CD4-positive, alpha-beta T cell treated with Interleukin-4 for 1 hour (primary cell): Measurements from ENCODE around the gene IL17RD.

Experiments used
- DNase-seq, 2 donors: peaks; one replicate each; pipeline ENCODE4 v3.0.0-alpha.2; 2020 to 2022

Gene IL17RD

DNA sequence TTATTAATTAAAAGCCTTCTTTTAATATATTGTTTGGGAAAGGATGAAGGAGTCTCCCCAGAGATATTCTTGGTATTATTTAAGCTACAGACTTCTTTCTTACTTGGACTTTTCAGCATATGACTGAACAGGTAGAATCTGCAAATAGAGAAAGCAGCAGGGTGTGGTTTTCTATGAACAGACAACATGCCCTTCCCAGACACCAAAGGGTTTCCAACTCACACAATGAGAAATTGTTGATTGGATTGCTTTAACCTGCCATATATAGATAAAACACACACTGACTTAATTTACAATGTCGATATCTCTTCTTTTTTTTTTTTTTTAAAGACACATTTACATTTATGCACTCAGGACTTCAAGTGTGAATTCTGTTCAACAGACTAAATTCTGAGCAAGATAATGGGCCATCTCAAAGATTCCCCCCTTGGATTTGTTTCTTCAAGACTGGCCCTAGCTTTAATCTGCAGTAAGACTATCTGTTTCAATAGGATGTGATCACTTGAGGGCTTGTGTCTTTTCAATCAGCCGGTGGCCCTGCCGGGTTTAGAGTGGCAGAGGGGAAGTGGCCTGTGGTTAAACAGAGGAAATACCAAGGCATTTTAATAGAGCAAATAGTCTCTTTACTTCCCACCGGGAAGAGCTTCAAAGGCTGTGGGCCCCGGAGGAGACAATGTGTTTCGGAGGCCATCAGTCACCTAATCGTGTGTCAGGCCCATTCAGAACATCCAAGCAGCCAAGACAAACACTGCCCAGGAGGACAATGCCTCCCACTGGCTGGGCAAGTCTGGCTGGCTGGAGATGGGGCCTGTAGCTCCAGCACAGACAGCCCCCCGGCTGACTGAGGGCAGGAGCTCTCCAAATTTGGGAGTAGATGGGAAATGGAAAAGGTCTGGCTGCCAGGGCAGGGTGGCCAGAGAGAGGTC is 6.1 kb downstream of the IL17RD start:
- DNase-seq, result peak in 1 of 2 donors; percentile 20

GRCh38 chr3:57158325-57158724 is 6.8 kb downstream of the IL17RD start:
- no peak for DNase-seq

DNA sequence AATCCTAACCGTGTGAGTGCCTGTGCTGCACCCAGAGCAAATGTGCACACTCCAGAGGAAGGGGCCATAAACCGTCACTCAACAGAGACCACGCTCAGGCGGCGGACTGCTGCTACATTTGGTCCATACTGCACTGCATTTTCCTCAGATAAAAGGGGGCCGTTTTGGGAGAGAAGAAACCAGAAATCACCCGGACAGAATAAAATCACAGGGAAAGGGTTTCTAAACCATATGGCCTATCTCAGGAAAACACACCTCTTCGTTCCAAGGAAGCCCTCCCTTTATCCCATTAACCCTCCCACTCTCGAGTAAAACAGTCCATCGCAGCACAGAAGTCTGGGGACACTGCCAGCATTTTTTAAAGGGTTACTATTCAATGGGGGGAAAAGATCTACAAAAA is 7.6 kb downstream of the IL17RD start:
- no peak for DNase-seq

DNA sequence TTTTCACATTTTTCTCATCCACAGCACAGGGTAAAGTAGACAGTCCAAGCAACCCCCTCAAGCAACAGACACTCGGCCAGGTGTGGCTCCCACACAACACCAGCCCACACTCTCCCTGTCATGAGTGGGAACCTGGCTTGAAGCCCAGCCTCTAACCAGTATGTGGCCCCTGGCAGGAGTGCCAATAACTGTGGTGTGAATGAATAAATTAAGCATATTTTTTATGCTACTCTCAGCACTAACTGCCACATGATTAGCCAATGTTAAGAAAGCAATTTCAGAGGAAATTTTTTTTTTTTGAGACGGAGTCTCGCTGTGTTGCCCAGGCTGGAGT is 9.9 kb downstream of the IL17RD start:
- DNase-seq, result no peak

GRCh38 chr3:57154470-57155309 is 10.5 kb downstream of the IL17RD start:
- DNase-seq, result no peak

DNA sequence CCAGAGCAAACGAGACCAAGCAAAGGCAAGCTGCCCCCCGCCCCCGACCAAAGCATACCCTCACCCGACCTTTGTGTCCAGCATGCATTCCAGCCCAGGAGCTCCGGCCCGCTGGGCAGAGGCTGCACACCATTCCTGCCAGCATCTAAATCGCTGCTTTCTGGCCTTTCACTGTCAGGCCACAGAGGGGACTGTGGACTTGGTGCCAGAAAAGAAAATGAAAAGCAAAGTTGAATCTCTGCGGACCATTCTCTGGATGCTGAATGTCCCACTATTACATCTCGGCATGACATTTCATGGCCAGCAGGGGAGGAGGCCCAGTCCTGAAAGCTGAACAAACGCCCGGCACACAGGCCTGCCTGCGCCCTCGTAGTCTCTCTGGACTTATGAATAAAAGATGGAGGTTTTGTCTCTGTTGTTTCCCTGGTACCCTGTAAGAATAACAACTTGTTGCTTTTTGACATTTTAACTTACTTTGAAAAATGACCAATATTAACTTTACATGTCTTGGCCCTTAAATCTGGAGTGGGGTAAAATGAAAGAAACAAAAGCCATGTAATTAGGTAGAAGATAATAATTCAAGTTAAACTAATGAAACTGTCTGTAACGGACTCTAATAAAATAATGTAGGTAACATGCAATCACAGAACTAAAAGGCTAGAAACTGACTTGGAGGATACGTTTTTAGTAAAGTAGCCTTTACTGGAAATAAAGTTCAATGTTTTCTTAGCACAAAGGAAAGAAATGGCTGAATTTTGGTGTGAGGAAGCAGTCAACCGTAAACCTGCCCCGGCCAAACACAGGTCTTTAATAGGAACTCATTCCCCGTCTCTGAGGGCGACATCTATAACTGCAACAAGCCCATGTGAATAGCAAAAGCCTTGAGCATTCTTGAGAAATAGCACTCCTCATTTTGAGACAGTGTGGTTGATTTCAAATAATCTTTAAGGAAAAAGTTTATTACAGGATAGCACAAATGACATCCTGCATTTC is 12.7 kb downstream of the IL17RD start:
- DNase-seq, result no peak

GRCh38 chr3:57151749-57152148 is 13.4 kb downstream of the IL17RD start:
- no peak for DNase-seq

- DNase-seq, result no peak
These were observed 14.1 kb downstream of the IL17RD start for GRCh38 chr3:57151021-57151449.

DNA sequence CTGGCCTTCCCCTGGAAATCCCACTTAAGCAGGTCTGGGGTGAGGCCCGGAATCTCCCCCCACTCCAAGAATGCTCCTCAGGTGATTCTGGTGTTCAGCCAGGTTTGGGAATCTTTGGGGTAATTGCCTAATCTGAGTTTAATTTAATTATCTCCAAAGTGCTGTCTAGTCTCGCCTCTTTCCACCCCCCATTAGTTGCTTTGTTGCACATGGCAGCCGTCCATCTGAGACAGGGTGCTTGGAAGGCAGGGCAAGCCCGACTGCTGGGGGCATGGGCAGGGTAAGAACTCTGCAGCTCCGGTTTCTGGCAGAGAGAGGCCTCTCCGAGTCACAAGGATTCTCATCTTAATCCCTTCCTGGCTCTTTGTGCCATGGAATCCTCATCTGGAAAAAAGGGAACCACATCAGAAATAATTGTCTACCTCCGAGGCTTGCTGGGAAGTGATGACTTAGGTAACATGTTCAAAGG is 15.0 kb downstream of the IL17RD start:
- DNase-seq, result no peak

DNA sequence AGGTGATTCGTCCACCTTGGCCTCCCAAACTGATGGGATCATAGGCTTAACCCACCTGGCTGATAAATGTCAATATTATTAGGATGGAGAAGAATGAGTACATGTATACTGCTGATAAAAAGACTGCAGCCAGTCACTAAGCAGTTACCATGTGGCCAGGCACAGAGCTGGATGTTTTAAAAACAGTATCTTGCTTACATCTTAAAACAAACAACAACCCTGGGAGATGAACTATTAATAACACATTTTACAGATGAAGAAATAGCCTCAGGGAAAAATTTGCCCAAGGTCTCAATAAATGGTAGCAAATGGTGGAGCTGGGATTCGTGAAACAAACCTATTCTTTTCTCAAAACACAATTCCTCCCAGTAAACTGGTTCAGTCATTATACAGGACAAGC is 18.1 kb downstream of the IL17RD start:
- no peak for DNase-seq

DNA sequence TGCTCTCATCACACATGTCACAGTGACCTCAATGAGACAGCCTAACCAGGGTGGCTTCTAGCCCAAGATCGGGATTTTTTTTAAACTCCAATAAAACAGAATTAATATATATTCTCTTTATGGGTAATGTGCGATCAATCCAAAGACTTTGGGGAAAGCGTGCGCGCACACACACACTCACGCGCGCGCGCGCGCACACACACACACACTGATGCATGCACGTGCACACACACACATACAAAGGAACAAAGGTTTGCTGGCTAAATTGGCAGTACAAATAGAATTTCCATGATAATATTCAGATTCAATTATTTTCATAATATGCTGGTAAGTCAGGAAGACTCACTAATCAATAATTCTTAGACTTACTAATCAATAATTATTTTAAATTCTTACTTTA is 19.3 kb downstream of the IL17RD start:
- no peak for DNase-seq

- no peak for DNase-seq
These were observed 20.2 kb downstream of the IL17RD start for GRCh38 chr3:57144952-57145351.

- DNase-seq, result no peak
These were observed 21.2 kb downstream of the IL17RD start for GRCh38 chr3:57143886-57144459.

DNA sequence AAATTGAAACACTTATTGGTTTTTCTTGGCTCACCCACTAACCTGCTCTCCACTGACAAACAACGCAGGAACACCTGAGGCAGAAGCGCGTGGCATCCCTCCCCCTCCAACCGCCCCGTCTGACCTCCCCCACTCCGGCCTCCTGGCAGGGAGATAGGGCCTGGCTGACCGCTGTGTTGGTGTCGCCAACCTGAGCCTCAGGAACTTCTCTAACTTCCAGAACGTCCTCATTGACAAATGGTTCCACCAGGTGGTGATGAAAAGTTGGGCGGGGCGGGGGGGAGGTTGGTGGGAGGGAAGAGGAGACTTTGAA is 22.8 kb downstream of the IL17RD start:
- no peak for DNase-seq

- no peak for DNase-seq
These were observed 23.3 kb downstream of the IL17RD start for GRCh38 chr3:57141719-57142410.

GRCh38 chr3:57140894-57141293 is 24.3 kb downstream of the IL17RD start:
- no peak for DNase-seq

GRCh38 chr3:57135964-57136719 is 29.0 kb downstream of the IL17RD start:
- DNase-seq, result no peak

GRCh38 chr3:57133157-57133556 is 32.0 kb downstream of the IL17RD start:
- DNase-seq, result no peak

GRCh38 chr3:57132674-57133073 is 32.5 kb downstream of the IL17RD start:
- DNase-seq, result no peak

DNA sequence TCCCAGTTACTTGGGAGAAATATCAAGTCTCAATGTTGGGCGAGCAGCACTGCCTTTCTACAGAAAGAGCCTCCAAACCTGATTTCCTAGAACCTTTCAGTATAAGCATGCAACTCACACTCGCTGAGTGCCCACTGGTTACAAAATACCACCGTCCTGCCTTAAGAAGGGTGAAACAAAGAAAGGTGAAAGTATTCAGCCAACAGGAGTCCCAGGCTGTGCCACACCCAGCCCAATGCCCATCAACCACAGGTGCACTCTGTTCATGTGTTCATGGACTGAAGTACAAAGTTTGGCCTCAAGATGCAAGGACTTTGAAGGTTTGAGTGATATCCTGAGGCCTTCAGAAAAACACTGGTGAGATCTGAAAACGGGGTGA is 34.0 kb downstream of the IL17RD start:
- no peak for DNase-seq

DNA sequence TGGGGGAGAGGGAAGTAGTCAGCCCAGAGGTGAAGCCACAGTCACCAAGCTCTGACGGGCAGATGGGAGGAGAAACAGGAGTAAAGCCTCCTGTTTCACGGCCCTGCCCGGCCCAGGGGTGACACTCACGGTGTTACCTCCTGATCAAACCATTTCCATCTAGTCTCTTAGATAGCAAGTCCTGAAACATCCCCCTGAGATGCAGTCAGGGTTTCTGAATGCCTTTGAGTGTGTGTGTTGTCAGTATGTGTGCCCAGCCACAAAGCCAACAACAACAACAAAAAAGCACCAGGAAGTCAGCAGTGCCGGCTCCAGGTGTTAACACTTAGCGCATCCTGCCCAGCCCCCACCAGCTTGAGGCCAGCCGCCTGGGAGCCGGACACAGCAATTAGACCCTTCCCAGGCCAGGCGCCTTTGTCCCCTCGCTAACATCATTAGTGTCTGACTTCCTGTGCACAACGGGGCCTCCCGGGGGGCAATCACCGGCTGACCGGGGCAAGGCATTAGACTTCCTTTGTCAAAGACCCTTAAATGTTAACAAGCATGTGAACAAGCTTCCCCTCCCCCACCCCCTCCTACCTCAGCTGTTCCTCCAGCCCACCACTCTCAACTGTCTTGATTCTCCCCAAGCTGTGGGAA is 34.5 kb downstream of the IL17RD start:
- no peak for DNase-seq
